AG04449 (cell line): Measurements from ENCODE around the gene GRIP2.
"Not testable (repeated sequence)": the region's sequence is repeated elsewhere in the genome, so short reads cannot be mapped to it uniquely, and the experiment has no call there.

Source experiments
- CTCF ChIA-PET: fragments of 350-600 bp; formaldehyde crosslinking; extraction: SDS; loops from one replicate; lab custom pipeline; 2021; ENCODE audit warnings: antibody characterized with exemption; lab: Yijun Ruan, JAX
- POLR2A ChIA-PET: fragments of 400-600, 350-600 bp; formaldehyde crosslinking; extraction: SDS; loops from one replicate; lab custom pipeline; 2020; ENCODE audit warnings: antibody characterized with exemption, inconsistent platforms; lab: Yijun Ruan, JAX
- DNase-seq: peaks from one replicate; pipeline ENCODE4 v3.0.0-alpha.2; 2010; ENCODE audit warnings: low read depth, low spot score
- H3K4me3 ChIP-seq: 2 replicates; pipeline ENCODE4 v1.5.1; 2011; ENCODE audit warnings: low read depth, mild to moderate bottlenecking, control low read depth, low read length
- CTCF ChIP-seq: IDR thresholded peaks from one replicate; pipeline ENCODE4 v1.5.1; 2011; ENCODE audit warnings: mild to moderate bottlenecking, moderate library complexity, low read length, control low read depth, inconsistent platforms; ENCODE audit not compliant: insufficient read depth; ENCODE audit errors: missing control alignments

GRIP2 gene

GRCh38 chr3:14519406-14519805 is 20.7 kb downstream of the GRIP2 start:
- POLR2A ChIA-PET: no interaction called here
- H3K4me3 ChIP-seq: no peak overlapping the region
- no peak for TF ChIP-seq CTCF
- CTCF ChIA-PET: interaction anchor here (2.0 to 13.0 kb wide), 2 partner anchors 9 to 28 kb away, joined by 9 to 167 read pairs; no protein-coding TSS in a partner anchor
- DNase-seq: no peak

GRCh38 chr3:14518893-14519292 is 21.2 kb downstream of the GRIP2 start:
- no peak for TF ChIP-seq CTCF
- ChIA-PET CTCF (interaction anchor here (2.0 to 13.0 kb wide), 2 partner anchors 8 to 28 kb away, joined by 9 to 167 read pairs; no protein-coding TSS in a partner anchor), POLR2A (no interaction called here)
- H3K4me3 ChIP-seq: no peak overlapping the region
- no peak for DNase-seq

- TF ChIP-seq CTCF: no peak
- ChIA-PET CTCF (interaction anchor here (2.0 to 13.0 kb wide), 2 partner anchors 8 to 29 kb away, joined by 9 to 167 read pairs; no protein-coding TSS in a partner anchor), POLR2A (no interaction called here)
- no peak overlapping the region for H3K4me3 ChIP-seq
- DNase-seq: no peak
Observed at GRCh38 chr3:14518432-14518802, 21.7 kb downstream of the GRIP2 start.

DNA sequence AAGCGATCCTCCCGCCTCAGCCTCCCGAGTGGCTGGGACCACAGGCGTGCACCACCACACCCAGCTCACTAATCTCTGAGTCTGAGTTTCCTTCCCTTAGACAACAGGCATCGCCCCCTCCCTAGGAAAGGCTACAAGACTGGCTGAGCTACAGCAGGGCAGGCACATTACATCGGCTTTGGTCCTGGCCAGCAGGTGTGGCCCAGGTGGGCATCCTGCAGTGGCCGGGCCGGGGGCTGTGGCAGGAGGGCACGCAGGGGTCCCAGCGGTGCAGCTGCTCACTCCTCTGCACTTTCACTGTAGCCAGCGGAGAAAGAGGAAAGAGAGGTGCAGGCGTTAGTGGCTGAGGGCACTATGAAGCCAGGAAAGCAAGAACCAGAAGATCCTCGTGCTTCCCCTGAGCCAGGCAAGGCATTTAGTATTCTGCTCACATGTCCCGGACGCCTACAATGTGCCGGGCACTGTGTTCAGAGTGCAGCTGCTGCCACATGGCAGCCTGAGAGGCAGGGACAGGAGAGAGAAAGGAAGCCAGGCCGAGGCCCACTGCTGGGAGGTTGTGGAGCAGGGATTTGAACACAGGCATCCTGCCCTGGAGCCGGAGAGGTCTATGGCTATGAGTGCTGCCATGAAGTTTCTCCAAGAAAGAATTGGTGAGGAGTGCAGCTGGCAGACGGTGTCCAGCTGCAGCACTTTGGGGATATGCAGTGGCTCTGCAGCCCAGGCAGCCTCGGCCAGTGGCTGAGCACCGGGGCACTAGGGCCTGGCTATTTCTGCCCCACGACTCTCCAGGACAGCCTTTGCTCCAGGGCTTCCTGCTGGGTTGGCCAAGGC is 22.3 kb downstream of the GRIP2 start:
- ChIA-PET CTCF (interaction anchor here (1.0 to 13.0 kb wide), 5 partner anchors 7 to 313 kb away, joined by 3 to 167 read pairs (median 5); no protein-coding TSS in a partner anchor), POLR2A (no interaction called here)
- no peak for DNase-seq
- H3K4me3 ChIP-seq: no peak overlapping the region
- TF ChIP-seq CTCF: no peak

DNA sequence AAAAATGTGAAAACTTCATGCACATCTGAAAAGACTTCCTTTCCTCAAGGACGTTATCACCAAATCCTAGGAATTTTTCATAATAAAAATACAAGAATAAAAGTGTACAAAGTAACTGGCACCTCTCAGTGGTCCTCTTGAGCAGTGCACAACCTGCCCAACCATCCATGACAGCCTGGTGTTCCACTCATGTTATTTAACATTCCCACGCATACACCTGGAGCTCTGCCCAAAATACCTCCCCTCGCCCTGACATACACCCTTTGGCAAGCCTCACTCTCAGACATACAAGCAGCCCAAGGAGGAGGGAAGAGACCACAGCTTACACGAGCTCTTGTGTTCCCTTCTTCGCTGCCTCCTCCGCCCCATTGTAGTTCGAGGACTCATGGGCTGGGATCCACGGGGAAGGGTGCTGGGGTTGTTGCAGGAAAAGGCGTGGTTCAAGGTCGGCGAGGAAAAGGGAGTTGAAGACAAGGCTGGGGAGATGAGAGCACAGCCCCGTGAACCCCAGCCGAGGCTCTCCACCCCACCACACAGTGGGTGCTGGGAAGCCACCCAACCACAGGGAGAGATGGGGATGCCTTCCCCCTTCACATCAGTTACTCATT is 23.3 kb downstream of the GRIP2 start:
- DNase-seq: no peak
- no peak for TF ChIP-seq CTCF
- no peak overlapping the region for H3K4me3 ChIP-seq
- ChIA-PET CTCF (interaction anchor here (1.0 to 1.9 kb wide), 3 partner anchors 8 to 313 kb away, joined by 3 to 5 read pairs (median 4); no protein-coding TSS in a partner anchor), POLR2A (no interaction called here)

DNA sequence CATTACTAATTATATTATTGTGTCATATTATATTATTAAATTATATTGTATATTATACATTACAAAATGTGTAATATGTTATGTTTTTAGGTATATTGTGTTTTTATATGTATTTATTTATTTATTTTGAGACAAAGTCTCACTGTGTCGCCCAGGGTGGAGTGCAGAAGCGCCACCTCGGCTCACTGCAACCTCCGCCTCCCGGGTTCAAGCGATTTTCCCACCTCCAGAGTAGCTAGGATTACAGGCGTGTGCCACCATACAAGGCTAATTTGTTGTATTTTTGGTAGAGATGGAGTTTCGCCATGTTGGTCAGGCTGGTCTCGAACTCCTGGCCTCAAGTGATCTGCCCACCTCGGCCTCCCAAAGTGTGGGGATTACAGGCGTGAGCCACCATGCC is 24.6 kb downstream of the GRIP2 start:
- POLR2A ChIA-PET, CTCF ChIA-PET, DNase-seq, H3K4me3 ChIP-seq: not testable (repeated sequence)
